Measurements from ENCODE around the gene CD7.

- TF ChIP-seq, protein P1, sequence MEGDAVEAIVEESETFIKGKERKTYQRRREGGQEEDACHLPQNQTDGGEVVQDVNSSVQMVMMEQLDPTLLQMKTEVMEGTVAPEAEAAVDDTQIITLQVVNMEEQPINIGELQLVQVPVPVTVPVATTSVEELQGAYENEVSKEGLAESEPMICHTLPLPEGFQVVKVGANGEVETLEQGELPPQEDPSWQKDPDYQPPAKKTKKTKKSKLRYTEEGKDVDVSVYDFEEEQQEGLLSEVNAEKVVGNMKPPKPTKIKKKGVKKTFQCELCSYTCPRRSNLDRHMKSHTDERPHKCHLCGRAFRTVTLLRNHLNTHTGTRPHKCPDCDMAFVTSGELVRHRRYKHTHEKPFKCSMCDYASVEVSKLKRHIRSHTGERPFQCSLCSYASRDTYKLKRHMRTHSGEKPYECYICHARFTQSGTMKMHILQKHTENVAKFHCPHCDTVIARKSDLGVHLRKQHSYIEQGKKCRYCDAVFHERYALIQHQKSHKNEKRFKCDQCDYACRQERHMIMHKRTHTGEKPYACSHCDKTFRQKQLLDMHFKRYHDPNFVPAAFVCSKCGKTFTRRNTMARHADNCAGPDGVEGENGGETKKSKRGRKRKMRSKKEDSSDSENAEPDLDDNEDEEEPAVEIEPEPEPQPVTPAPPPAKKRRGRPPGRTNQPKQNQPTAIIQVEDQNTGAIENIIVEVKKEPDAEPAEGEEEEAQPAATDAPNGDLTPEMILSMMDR (IDR thresholded peaks at IDR 0.05 in 8 of 11, conservative IDR thresholded peaks at IDR 0.05 in 3 of 11): no peak
- no peak for TF ChIP-seq POLR2A (IDR thresholded peaks at IDR 0.05)
These were observed 39.5 kb upstream of the CD7 start for GRCh38 chr17:82356845-82357355.

Data from spleen (tissue), 7 donors.